BJ (cell line): Measurements from ENCODE around the gene GPALPP1. TPM values are rescaled to one million over a fixed set of nuclear protein-coding genes. Genes with fewer than 3 reads are reported as not detected.
A peak's percentile ranks its signal among the peaks of the same experiment; 100 is the strongest.

Experiments
- CTCF ChIA-PET: fragments of 350-600 bp; formaldehyde crosslinking; extraction: SDS; loops from one replicate; lab custom pipeline; 2021; ENCODE audit warnings: antibody characterized with exemption, inconsistent platforms; lab: Yijun Ruan, JAX
- POLR2A ChIA-PET: fragments of 300-600 bp; sonication (Branson Sonifier 250); formaldehyde crosslinking; extraction: SDS; loops from one replicate; lab custom pipeline; 2021; ENCODE audit warnings: antibody characterized with exemption; lab: Charles Lee
- DNase-seq: peaks from one replicate; pipeline ENCODE4 v3.0.0-alpha.2; 2011; ENCODE audit warnings: low read depth
- H3K27me3 ChIP-seq: 2 replicates; pipeline ENCODE4 v1.6.0; 2011; ENCODE audit warnings: low read length; ENCODE audit not compliant: control insufficient read depth, insufficient read depth
- H3K36me3 ChIP-seq: 2 replicates; pipeline ENCODE4 v1.5.1; 2011; ENCODE audit warnings: low read length; ENCODE audit not compliant: control insufficient read depth, insufficient read depth
- H3K4me3 ChIP-seq: 2 replicates; pipeline ENCODE4 v1.5.1; 2011; ENCODE audit warnings: low read depth, mild to moderate bottlenecking, control low read depth, low read length
- CTCF ChIP-seq: IDR thresholded peaks from 2 replicates; pipeline ENCODE4 v1.5.1; 2011; ENCODE audit warnings: low read depth, mild to moderate bottlenecking, control low read depth, inconsistent platforms, low read length, moderate library complexity; ENCODE audit not compliant: insufficient read depth
- polyA plus RNA-seq: library from polyadenylated mRNA; depleted of rRNA; stranded (reverse); fragments of >200 nt; gene quantifications from 2 replicates; pipeline ENCODE4 v1.2.3, GENCODE V29; 2011

GPALPP1 gene
- polyA plus RNA-seq, 1 experiment = 10.4 TPM

DNA sequence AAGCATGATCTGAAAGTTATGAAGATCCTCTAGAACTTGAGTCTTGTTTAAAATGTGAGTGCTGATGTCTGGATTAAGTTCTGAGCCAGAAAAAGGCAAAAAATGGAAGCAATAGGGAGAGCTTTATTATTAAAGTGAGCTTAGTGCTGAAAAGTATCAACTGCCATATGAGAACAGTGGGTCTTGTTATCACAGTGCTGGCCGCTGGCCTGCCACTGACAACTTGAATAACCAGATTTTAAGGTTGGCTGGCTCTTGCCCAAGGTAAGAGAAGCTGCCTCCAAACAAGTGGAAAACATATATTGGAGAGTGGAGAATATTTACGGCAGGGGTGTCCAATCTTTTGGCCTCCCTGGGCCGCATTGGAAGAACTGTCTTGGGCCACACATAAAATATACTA is 33.9 kb upstream of the GPALPP1 start:
- H3K4me3 ChIP-seq = no peak overlapping the region
- H3K27me3 ChIP-seq = no peaks in the 10 kb centered on the region
- no peak for TF ChIP-seq CTCF
- no peak for DNase-seq
- no peaks in the 10 kb centered on the region for H3K36me3 ChIP-seq
- ChIA-PET POLR2A (no interaction called here), CTCF (no interaction called here)

- TF ChIP-seq CTCF = no peak
- POLR2A ChIA-PET = no interaction called here
- no peak for DNase-seq
- Histone ChIP-seq H3K4me3 (no peak overlapping the region), H3K27me3 (no peaks in the 10 kb centered on the region), H3K36me3 (peaks cover 4% of the 10 kb centered on the region; the same call in 1 of the 2 replicates)
- CTCF ChIA-PET = interaction anchor here (1.6 kb wide), 1 partner anchor 479 kb away, joined by 3 read pairs; no protein-coding TSS in a partner anchor
Measured at GRCh38 chr13:44961997-44962396, 27.3 kb upstream of the GPALPP1 start.

DNA sequence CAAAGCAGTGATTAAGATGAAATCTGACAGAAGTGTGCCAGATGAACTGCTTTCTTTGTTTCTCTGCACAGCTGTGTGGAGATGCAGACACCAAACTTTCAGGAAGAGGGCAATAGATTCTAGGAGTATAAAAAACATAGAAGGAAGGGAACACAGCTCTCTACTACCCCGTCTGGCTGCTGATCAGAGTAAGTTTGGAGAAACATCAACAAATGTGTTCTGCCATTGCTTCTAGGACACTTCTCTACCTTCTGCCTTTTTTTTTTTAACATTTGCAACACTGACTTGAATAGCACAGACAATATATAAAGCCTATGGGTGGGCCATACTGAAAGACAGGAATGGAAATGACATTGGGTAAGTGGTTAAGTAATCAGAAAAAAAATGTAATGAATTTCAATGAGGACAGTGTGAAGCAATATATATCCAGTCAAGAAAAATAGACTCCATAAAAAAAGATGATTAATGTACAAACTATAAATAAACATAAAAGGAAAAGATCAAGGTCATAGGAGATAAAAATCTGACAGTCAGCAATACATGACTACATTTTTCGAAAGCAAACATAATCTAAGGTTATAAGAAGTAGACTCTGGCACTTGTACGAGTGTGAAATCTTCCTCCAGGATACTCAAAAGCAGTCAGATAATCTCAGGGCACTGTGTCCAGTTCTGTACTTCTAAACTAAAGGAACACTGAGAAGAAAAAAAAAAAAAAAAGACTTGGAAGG is 21.5 kb upstream of the GPALPP1 start:
- ChIA-PET POLR2A (interaction anchor here (0.5 kb wide), 1 partner anchor 50 kb away, joined by 4 read pairs; no protein-coding TSS in a partner anchor), CTCF (interaction anchor here (0.6 to 4.0 kb wide), 12 partner anchors 11 to 552 kb away, joined by 3 to 38 read pairs (median 3); no protein-coding TSS in a partner anchor)
- DNase-seq = no peak
- Histone ChIP-seq H3K4me3 (no peak overlapping the region), H3K36me3 (peaks cover 5% of the 10 kb centered on the region; the same call in 1 of the 2 replicates), H3K27me3 (no peaks in the 10 kb centered on the region)
- peak; percentile 38 for TF ChIP-seq CTCF

- Histone ChIP-seq H3K4me3 (no peak overlapping the region), H3K27me3 (no peaks in the 10 kb centered on the region), H3K36me3 (peaks cover 5% of the 10 kb centered on the region; the same call in 1 of the 2 replicates)
- TF ChIP-seq CTCF = no peak
- ChIA-PET CTCF (interaction anchor here (0.6 to 4.0 kb wide), 5 partner anchors 12 to 572 kb away, joined by 3 to 38 read pairs (median 3); no protein-coding TSS in a partner anchor), POLR2A (no interaction called here)
- DNase-seq = no peak
Measured at GRCh38 chr13:44968434-44968815, 20.9 kb upstream of the GPALPP1 start.
